GM19023 (cell line): ENCODE results near the gene TPCN2.

ENCODE experiments used
- ATAC-seq: cut with Tn5 transposase; IDR thresholded peaks from one replicate; pipeline ENCODE4 v1.9.1; 2021; ENCODE audit warnings: mild to moderate bottlenecking, moderate library complexity; ENCODE audit not compliant: unreplicated experiment

Gene TPCN2

DNA sequence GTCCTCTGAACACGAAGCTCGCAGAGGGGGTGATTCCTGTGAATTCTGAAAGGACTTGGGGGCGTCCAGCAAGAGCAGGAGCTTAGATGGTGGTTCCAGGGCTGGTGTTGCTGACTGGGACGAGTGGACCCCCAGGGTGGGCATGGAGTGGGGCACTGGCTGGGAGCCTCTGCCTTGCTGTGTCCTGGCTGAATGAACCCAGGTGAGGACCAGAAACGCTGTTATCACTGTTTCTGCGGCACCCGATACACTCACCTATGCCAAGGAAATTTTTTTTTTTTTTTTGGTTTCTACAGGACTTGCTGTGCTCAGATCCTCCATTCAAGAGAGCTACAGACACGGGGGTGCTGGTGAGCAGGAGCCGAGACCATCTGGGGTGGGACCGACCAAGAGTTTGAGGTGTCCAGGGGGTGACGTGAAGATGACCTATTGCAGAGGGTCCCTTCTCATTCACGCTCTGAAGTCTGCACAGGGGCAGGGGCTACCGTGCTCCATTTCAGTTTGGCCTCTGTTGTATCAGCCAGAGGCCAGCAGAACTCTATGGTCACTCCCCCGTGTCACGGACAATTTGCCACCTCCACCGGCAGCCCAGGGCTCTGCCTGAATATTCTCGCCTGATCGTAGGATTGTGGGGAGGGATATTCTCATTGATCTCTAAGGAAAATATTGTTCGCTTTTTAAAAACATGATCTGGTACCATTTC is 110.6 kb downstream of the TPCN2 start:
- no peak for ATAC-seq

GRCh38 chr11:69160296-69161116 is 111.8 kb downstream of the TPCN2 start:
- no peak for ATAC-seq

DNA sequence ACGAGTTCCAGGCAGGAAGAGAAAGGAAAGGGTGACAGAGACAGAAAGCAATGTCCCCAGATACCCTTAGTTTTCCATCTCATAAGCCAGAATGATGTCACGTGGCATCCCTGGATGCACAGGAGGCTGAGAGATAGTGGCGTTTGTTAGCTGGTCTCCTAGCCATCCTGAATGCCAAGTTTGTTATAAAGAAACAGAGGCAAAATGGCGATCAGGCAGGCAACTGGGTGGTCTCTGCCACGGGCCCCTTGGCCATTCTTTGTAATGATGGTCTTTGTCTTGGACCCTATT is 112.3 kb downstream of the TPCN2 start:
- ATAC-seq: no peak

DNA sequence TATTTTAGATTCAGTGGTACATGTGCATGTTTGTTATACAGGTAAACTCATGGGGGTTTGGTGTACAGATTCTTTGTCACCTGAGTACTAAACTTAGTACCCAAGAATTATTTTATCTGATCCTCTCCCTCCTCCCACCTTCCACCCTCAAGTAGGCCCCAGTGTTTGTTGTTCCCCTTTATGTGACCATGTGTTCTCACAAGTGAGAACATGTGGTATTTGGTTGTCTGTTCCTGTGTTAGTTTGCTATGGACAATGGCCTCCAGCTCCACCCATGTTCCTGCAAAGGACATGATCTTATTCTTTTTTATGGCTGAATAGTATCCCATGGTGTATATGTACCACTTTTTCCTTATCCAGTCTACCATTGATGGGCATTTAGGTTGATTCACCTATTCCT is 113.8 kb downstream of the TPCN2 start:
- ATAC-seq: no peak

- ATAC-seq: no peak
Measured at GRCh38 chr11:69163842-69164241, 115.1 kb downstream of the TPCN2 start.

- no peak for ATAC-seq
Measured at GRCh38 chr11:69164824-69165223, 116.1 kb downstream of the TPCN2 start.

DNA sequence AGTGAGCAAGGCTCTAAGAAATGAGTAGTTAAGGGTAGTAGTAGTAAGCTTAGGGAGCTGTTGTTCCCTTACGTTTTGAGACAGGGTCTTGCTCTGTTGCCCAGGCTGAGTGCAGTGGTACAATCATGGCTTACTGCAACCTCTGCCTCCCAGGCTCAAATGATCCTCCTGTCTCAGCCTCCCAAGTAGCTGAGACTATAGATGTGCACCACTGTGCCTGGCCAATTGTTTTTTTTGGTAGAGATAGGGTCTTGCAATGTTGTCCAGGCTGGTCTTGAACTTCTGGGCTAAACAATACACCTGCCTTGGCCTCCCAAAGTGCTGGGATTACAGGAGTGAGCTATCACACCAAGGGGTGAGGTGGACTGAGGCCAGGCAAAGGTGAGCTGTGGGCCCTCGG is 117.0 kb downstream of the TPCN2 start:
- no peak for ATAC-seq

DNA sequence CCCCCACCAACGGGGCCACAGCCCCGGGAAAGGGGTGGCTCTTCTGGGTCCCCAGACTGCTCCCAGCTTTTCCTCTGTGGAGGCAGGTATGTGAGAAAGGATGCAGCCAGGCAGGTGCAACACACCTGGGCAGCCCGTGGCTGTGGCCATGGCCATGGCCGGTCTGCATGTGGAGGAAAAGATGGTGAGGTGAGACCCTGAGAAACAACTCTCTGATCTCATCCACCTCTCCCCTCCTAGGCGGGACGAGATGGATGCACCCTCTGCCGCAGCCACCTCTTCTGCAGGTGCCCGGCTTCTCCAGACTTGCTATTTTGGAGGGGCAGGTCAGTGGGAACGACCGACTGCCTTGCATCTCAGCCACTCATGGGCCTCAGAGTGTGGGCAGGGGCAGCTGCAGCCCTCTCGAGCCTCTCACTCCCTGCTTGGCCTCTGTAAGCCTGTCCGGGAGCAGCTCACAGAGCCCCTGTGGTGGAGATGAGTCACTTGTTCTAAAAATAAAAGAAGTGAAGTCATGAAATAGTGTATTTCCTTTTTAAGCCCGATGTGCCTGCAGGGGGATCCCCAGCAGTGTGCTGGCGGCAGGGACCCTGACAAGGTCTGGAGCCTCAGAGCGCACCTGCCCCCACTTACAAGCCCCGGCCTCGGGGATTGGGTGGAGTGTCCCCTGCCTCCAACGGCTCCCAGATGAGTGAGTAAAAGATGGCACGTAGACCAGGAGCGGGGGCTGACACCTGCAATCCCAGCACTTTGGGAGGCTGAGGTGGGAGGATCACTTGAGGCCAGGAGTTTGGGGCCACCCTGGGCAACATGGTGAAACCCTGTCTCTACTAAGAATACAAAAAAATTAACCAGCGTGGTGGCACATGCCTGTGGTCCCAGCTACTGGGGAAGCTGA is 117.7 kb downstream of the TPCN2 start:
- ATAC-seq: peak; percentile 90

DNA sequence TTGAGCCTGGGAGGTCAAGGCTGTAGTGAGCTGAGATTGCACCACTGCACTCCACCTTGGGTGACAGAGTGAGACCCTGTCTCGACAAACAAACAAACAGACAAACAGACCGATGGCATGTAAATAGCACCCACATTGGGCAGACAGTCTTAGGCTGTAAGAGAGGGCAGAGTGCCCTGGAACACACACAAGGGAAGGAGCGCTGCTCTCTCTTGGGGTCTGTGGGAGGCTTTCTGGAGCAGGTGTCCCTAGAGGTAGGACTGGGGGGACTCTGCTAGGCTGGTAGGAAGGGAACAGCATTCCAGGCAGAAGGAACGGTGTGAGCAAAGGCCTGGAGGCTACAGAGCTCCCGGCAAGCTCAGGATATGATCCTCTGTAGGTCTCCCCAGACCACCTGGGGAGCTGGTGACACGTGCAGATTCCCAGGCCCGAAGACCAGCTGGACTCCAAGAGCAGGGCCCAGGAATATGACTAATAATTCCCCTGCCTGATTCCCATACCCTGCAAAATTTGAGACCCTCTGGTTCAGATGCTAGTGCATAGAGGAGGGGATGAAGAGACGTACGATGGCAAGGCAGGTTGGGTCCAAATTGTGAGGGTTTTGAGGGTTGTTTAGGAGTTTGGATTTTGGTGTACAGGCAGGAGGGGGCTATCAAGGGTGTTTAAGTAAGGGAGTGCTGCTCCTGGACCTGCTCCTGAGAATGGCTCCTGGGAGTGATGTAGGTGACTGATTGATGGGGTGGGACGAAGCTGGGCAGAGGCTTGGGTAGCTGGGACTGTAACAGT is 118.6 kb downstream of the TPCN2 start:
- no peak for ATAC-seq

DNA sequence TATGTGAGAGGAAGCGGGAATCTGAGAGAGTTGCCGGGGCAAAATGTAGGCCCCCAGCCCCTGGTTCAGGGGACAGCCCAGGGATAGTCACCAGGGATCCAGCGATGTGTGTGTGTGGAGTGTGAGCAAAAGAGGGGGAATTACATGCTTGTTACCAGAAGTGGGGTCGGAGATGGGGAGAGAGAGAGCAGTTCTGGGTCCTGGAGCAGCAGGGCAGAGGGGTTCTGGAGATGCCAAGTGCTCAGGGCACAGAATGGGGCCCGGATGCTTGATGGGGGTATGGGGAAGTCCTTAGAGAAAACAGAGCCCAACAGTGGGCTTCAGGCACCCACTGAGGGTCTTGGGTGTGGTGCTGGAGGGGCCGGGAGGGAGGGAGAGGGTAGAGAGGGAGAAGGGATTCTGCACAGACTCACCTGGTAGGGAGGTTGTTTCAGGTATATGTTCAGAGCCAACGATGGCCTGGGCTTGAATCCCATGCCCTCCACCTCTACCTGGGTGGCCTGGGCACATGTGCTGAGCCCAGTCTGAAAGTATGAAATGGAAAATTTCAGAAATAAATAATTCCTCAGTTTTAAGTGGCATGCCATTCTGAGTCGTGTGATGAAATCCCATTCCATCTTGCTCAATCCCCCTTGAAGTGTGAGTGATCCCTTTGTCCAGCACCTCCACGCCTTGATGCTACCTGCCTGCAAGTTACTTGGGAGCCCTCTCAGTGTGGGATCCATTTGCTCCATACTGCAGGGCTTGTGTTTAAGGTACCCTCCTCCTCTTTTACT is 119.4 kb downstream of the TPCN2 start:
- no peak for ATAC-seq

DNA sequence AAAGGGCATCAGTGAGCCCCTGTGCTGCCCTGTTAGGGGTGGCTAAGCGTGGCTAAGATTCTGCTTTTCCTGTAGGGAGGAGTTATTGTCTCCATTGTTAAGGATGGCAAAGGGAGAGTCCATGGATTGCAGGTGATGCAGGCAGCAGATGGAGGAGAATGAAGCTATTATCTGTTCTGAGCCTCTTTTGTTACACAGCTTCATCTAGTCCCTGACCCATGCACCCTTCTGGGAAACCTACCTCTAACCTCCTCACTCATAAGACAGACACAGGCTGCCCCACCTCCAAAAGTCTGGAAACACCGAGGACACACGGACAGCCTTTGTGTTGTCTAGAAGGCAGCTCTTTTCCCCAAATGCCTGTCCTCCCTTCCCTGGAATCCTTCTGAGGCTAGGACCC is 120.7 kb downstream of the TPCN2 start:
- ATAC-seq: no peak

GRCh38 chr11:69170704-69171103 is 122.0 kb downstream of the TPCN2 start:
- no peak for ATAC-seq

GRCh38 chr11:69171476-69172240 is 122.9 kb downstream of the TPCN2 start:
- ATAC-seq: no peak

DNA sequence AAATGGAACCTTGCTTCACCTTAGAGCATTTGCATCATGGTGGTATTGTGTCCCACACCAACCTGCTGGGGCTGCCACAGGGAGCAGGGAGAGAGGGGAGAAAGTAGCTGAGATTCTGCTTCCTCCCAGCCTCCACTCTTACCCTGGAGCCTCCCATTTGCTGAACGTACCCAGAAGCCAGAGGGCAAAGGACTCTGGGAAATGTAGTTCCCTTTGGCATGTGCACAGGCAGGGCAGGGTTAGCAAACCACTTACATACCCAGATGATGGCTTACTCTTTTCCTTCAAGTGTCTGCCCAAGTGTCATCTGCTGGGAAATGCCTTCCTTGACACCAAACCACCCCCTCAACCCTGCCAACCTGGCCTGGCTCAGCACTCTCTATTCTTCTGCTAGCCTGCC is 123.9 kb downstream of the TPCN2 start:
- no peak for ATAC-seq

GRCh38 chr11:69173331-69173730 is 124.6 kb downstream of the TPCN2 start:
- ATAC-seq: no peak

DNA sequence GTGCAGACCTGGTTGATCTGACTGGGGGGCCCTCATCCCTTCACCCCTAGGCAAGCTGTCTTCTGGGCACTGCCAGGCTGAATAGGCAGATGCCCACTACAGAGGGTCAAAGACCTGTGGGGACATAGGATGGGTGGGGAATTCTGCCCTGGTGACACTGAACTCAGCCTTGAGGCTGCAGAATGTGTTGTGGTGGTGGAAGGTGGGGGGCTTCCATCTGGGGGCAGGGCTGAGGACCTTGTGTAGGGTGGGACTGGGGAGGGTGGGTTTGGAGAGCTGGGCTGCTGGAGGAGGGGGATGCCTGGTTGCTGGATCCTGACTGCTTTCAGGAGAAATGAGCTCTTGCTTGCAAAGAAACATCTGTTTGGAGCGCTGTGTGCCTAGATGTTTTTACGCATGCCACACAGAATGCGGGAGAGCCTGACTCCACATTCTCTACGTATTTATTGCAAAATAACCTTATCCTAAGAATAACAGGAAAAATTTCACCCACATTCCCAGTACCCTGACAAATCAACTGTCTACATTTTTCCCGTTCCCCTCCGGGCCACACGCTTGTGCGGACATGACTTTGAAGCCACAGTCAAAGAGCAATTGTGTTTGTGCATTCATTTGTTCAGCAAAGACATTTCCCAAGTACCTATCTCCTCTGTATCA is 125.3 kb downstream of the TPCN2 start:
- ATAC-seq: no peak

- no peak for ATAC-seq
Measured at GRCh38 chr11:69174841-69175240, 126.1 kb downstream of the TPCN2 start.

- ATAC-seq: no peak
Measured at GRCh38 chr11:69178819-69179482, 130.2 kb downstream of the TPCN2 start.
